ENCODE measurements around the gene NFKB2. TPM values are rescaled to one million over a fixed set of nuclear protein-coding genes. Genes with fewer than 3 reads are reported as not detected.
A peak's percentile ranks its signal among the peaks of the same experiment; 100 is the strongest.

Gene NFKB2
- total RNA-seq, 1 donor from 2014 or later, result 89.2 TPM

DNA sequence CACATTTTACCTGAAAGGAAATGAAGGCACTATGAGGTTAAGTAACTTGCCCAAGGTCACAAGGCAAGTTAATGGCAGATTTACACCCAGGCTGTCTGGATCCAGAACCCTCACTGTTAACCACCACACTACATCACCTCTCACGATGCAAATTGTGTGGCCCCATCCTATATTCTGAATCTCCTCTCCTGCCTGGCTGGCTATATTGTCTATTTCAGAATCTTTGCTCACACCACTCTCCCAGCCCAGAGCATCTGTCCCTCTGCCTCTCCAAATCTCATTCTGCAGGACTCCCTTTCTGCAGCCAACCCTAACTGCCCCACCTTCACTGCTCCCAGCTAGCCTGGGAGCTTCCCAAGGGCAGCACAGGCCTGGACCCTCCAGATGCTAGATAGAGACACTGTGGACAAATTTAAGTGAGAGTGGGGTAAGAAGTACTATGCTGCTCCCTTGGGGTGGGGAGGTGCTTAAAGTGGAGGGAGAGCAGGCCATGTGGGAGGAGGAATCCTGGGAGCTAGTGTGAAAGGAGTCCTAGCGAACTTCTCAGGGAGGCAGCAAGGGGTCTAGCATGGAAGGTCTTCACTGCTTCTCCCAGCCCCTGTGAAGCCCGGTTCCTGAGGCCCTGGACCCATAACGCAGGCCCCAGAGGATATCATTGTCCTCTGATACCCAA, 36.1 kb downstream of the NFKB2 start:
- no peak for DNase-seq (ENCODE audit: low spot score in 2 of 2)
- H3K36me3 ChIP-seq, result no peaks in the 10 kb centered on the region
- intact Hi-C loops (cut with DNase I), result loop anchor here (1.0 kb wide), 4 partner anchors 10 to 279 kb away; partner anchors contain the start of genes ACTR1A and NOLC1

DNA sequence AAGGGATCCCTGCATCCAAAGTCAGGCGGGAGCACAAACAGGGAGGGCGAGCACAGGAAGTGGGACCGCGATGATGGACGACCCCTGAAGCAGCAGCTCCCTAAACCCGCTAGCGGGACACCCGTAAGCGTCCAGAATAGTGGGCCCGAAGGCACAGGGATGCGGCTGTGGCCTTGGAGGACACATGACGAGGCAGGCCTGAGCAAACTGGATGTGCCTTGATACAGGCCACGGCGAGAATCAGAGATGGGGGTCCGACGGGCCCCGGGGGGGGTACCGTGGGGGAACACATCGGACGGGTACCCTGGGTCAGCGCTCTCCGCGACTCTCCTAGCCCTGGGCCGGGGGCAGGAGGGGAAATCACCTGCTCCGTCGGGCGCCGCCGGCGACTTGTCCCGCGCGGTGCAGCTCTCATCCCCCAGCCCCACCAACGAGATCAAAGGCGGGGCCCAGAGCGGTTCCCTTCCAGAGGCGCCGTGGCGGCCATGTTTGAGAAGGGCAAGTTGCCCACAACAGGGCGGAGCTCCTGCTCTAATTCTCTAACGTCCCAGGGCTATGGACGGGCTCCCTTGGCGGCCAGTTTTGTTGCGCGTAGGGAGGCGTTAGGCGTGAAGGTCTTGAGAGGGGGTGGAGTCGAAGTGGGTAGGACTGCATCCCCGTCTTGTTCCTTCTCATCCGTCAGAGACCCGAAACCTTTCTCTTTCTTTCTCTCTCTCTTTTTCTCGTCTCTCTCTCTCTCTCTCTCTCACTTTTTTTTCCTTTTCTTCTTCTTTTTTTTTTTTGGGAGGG, 36.9 kb downstream of the NFKB2 start, which contains the start of gene CUEDC2:
Gene CUEDC2, minus strand, starts transcription at position 413 of the 789 bp plus-strand sequence. CDS start 7,386 bp downstream, outside the sequence.
- Histone ChIP-seq H3K4me3 (peak within 1 kb of the TSS; percentile 92 to 98), H3K4me1 (peaks cover 8 to 14% of the 10 kb centered on the region in 2 donors), H3K27me3 (no peaks in the 10 kb centered on the region), H3K27ac (peak within 1 kb of the TSS; percentile 79), H3K9me3 (no peaks in the 10 kb centered on the region), H3K36me3 (no peaks in the 10 kb centered on the region)
- intact Hi-C loops (cut with DNase I), result loop anchor here (1.0 kb wide), 4 partner anchors 11 to 280 kb away; partner anchors contain the start of genes ACTR1A and NOLC1
- peak; percentile 84 to 98 for DNase-seq (ENCODE audit: low spot score in 2 of 2)
- TF ChIP-seq, protein P1, sequence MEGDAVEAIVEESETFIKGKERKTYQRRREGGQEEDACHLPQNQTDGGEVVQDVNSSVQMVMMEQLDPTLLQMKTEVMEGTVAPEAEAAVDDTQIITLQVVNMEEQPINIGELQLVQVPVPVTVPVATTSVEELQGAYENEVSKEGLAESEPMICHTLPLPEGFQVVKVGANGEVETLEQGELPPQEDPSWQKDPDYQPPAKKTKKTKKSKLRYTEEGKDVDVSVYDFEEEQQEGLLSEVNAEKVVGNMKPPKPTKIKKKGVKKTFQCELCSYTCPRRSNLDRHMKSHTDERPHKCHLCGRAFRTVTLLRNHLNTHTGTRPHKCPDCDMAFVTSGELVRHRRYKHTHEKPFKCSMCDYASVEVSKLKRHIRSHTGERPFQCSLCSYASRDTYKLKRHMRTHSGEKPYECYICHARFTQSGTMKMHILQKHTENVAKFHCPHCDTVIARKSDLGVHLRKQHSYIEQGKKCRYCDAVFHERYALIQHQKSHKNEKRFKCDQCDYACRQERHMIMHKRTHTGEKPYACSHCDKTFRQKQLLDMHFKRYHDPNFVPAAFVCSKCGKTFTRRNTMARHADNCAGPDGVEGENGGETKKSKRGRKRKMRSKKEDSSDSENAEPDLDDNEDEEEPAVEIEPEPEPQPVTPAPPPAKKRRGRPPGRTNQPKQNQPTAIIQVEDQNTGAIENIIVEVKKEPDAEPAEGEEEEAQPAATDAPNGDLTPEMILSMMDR (IDR thresholded peaks at IDR 0.05), result no peak

More for the DNA sequence above, 36.1 kb downstream of the NFKB2 start:
- Histone ChIP-seq H3K27me3 (no peaks in the 10 kb centered on the region), H3K9me3 (no peaks in the 10 kb centered on the region), H3K4me1 (peaks cover 8 to 14% of the 10 kb centered on the region in 2 donors), H3K27ac (peak overlapping the region; percentile 79), H3K4me3 (peak overlapping the region; percentile 92 to 98)
- TF ChIP-seq, protein P1 (IDR thresholded peaks at IDR 0.05), result no peak

DNA sequence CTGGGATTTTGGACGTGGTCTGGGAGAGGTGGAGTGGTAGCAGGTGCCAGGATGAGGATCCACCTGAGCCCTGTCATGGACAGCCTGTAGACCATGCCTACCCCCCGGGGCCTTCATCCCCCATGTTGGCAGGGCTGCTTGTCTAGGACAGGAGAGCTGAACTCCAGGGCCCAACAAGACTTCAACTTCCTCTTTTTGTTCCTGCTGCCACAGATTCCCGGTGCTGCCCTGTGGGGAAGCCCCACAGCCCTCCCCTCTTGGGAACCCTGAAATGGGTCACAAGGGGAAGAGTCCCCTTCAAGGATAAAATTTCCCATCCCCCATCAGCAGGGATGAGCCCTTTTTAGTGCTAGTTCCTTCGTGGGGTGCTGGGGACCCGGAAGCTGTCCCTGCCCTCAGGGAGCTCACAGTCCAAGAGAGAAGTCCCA, 38.1 kb downstream of the NFKB2 start:
- DNase-seq (ENCODE audit: low spot score in 2 of 2), result no peak
- TF ChIP-seq, protein P1 (IDR thresholded peaks at IDR 0.05), result no peak
- H3K4me3 ChIP-seq, result no peak overlapping the region
- H3K9me3 ChIP-seq, result no peaks in the 10 kb centered on the region
- intact Hi-C loops (cut with DNase I), result no loop called here
- no peaks in the 10 kb centered on the region for H3K27me3 ChIP-seq
- no peak overlapping the region for H3K27ac ChIP-seq
- peaks cover 8 to 14% of the 10 kb centered on the region in 2 donors for H3K4me1 ChIP-seq
- H3K36me3 ChIP-seq, result no peaks in the 10 kb centered on the region

DNA sequence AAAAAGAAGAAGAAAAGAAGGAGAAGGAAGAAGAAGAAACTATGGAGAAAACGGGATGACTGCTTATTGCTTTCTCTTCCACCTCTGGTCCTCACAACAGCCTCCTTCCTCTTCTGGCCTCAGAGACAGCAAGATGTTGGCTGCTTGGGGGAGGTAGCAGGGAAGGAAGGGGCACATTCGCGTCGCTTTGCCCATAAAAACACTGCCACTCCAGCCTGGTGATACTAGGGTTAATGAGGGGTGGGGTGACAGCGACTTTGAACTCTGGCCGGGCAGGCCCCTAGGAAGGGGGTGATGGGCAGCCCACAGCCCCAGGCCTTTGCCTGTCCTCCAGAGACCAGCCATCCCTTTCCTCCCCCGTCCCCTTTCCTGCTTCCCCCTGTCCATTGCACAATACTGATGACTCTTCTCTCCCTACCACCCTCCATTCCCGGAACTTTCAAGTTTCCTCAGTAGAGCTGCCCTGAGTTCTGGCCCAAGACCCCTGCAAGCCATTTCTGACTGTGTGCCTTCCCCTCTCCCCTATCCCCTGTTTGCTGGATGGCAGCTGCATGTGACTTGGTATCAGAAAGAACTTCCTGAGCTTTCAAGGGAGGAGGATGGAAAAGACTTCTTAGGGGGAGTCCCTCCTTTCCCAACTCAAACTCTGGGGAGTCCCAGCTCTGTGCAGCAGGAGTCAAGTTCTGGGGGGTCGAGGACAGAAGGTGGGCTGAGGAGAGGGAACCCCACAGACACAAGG, 39.1 kb downstream of the NFKB2 start:
- Histone ChIP-seq H3K27me3 (no peaks in the 10 kb centered on the region), H3K9me3 (no peaks in the 10 kb centered on the region), H3K27ac (no peak overlapping the region), H3K4me3 (no peak overlapping the region), H3K4me1 (peaks cover 8 to 14% of the 10 kb centered on the region in 2 donors), H3K36me3 (no peaks in the 10 kb centered on the region)
- TF ChIP-seq, protein P1 (IDR thresholded peaks at IDR 0.05), result no peak
- no peak for DNase-seq (ENCODE audit: low spot score in 2 of 2)
- intact Hi-C loops (cut with DNase I), result no loop called here

DNA sequence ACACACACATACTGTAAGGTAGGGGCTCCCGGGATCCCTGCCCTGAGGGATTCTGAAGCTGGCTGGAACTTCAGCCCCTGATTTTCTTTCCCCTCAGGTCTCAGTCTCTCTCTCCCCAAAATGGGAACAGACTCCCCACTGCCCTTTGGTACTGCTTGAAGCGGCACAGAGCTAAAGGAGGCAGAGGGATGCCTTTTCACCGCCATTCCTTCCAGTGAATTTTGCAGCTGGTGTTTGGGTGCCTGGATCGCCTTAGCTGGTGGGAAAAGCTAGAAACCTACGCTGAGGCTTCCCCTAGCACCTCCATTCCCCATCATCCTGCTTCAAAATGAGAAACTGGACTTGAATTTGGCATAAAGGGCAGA, 39.6 kb downstream of the NFKB2 start:
- Histone ChIP-seq H3K4me1 (peaks cover 8 to 14% of the 10 kb centered on the region in 2 donors), H3K36me3 (no peaks in the 10 kb centered on the region), H3K27me3 (no peaks in the 10 kb centered on the region), H3K9me3 (no peaks in the 10 kb centered on the region), H3K4me3 (peak overlapping the region in 1 of 2 donors; percentile 52), H3K27ac (peak overlapping the region in 1 of 2 donors; percentile 2)
- TF ChIP-seq, protein P1 (IDR thresholded peaks at IDR 0.05), result no peak
- intact Hi-C loops (cut with DNase I), result no loop called here
- no peak for DNase-seq (ENCODE audit: low spot score in 2 of 2)
